GM19324 (cell line): Measurements from ENCODE around the gene SBK3.

Source experiments
- ATAC-seq: cut with Tn5 transposase; IDR thresholded peaks from one replicate; pipeline ENCODE4 v1.9.1; 2021; ENCODE audit warnings: mild to moderate bottlenecking, moderate library complexity; ENCODE audit not compliant: unreplicated experiment, low FRiP score

SBK3 gene

DNA sequence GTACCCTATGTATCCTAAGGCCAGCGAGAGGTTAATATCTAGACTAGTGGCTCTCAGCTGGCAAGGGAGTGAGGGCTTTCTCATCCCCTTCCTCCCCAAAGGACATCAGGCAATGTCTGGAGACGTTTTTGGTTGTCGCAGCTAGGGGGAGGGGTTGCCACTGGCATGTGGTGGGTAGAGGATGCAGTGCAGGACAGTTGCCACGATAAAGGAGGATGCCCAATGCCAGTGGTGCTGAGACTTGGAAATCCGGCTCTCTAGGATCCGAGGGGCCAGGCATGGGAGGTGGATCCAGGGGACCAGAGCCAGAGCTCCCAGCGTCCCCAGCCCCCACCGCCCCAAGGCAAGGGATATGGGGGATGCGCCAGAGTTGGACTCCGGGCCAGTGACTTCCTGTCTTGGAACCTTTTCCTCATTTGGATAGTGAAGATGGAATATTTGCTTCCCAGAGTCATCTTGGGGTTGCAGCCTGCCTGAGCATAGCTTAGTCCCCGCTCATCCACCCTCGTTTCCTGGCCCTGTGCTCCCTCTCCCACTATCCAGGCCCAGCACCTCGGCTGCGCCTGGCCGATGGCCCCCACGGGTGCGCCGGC lies 52.2 kb downstream of the SBK3 start:
- no peak for ATAC-seq

DNA sequence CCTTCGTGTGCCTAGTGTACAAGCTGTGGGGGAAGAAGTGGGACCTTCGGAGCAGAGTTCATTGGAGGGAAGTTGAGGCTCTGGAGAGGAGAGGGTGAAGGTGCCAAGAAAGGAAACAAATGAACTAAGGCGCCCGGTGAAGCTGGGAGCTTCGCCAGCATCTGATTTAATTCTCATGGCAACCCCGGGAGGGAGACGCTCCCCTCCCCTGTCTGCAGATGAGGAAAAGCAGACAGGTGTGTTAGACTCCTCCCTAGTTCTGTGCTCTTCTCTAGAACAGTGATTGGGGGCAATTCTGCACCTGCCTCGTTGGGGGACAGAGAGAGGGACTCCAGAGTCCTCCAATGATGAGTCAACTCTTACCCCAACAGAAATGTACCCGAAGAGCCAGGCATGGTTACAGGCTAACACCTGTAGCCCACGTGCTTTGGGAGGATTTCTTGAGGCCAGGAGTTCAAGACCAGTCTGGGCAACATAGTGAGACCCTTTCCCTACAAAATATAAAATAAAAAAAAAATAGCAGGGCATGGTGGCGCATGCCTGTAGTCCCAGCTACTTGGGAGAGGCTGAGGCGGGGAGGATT lies 52.9 kb downstream of the SBK3 start:
- ATAC-seq, result no peak

DNA sequence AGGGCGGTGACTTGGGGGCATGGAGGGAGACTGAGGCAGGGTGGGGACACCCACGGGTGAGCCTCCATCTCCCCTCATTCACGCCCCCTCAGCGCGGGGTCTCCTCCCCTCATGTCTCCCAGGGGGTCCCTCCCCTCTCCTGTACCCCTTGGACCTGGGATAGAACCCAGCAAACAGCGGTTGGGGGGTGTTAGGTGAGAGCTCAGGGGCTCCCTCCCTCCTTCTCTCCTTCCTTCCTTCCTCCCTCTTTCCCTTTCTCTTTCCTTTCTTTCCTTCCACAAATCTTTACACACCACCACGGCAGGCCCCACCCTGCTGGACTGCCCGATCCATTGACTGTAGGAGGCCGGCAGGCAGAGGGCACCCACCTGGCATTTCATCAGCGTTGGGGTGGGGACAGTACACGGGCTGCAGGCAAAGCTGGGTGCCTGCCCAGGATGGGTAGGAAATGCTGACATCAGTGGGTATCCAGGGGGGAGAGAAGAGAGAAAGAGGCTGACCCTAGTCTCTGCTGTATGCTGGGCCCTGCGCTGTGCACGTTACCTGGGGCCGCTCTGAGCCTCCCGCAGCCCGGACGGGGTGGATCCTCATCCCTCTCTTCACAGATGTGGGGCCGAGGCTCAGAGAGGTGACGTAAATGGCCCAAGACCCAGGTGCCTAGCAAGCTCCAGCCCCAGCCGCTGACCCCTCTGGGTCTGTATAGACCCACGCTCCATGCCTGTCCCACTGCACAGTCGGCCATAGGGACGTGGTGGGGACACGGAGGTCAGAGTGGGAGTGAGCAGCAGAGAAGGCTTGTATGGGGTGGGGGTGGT lies 53.6 kb downstream of the SBK3 start:
- no peak for ATAC-seq
